K562 (cell line): ENCODE results near the gene B3GNT9. TPM values are rescaled to one million over a fixed set of nuclear protein-coding genes. Genes with fewer than 3 reads are reported as not detected.

ENCODE experiments used
- ATAC-seq: fragments of 200-7000 bp; cut with Tn5 transposase; 3 replicates; pipeline ENCODE4 v1.9.1; 2020; ENCODE audit warnings: moderate library complexity
- BruUV-seq: library from RNA; stranded (reverse); fragments of 400-500 nt; replicated peaks from 2 replicates; lab custom pipeline; 2021; lab: Mats Ljungman, UMichigan
- CTCF ChIA-PET: fragments of 300-600 bp; formaldehyde crosslinking; extraction: SDS; loops from one replicate; lab custom pipeline; 2021; ENCODE audit warnings: low intra/inter-chr PET ratio; lab: Yijun Ruan, JAX
- POLR2A ChIA-PET: fragments of 300-600, 350-650 bp; sonication (Branson Sonifier 250); formaldehyde crosslinking; extraction: SDS; loops from one replicate; lab custom pipeline; 2021; ENCODE audit warnings: antibody characterized with exemption, inconsistent platforms; lab: Yijun Ruan, JAX
- DNase-seq, 4 experiments: peaks; one replicate each; pipeline versions ENCODE4 v3.0.0 to v3.0.0-alpha.2; 2011 to 2018; ENCODE audit warnings: low spot score in 3 of 4, mixed read lengths in 3 of 4; ENCODE audit errors: extremely low read depth in 1 of 4
- FAIRE-seq: peaks from 2 replicates; lab custom pipeline; 2011; peaks lifted over from hg19 to GRCh38; lab: Jason Lieb, UNC
- H2AFZ ChIP-seq: 2 replicates; pipeline ENCODE4 v1.6.0; 2011; ENCODE audit warnings: low read depth, low read length, control low read depth, inconsistent platforms
- H3K27ac ChIP-seq: fragments of 200-600 bp; 3 replicates; pipeline ENCODE4 v1.8.0; 2011; ENCODE audit warnings: low read depth, mild to moderate bottlenecking, control low read depth, inconsistent platforms, low read length, moderate library complexity, mixed read lengths; ENCODE audit errors: extremely low read depth
- H3K27me3 ChIP-seq, 2 experiments: fragments of 300-600 bp in 1 of 2; 2 replicates in 1 of 2; 3 replicates in 1 of 2; pipeline versions ENCODE4 v1.6.0 to v1.8.0; 2011; ENCODE audit warnings: inconsistent platforms in 2 of 2, low read length in 2 of 2, mild to moderate bottlenecking in 1 of 2, mixed read lengths in 1 of 2, moderate library complexity in 1 of 2; ENCODE audit not compliant: control insufficient read depth in 2 of 2, insufficient read depth in 2 of 2
- H3K36me3 ChIP-seq: fragments of 300-600 bp; 3 replicates; pipeline ENCODE4 v1.8.0; 2011; ENCODE audit warnings: mild to moderate bottlenecking, low read length, inconsistent platforms; ENCODE audit not compliant: control insufficient read depth, insufficient read depth
- H3K4me1 ChIP-seq, 2 experiments: fragments of 200-600 bp in 1 of 2; replicated peaks in 1 of 2; 2 replicates in 1 of 2; 3 replicates in 1 of 2; pipeline versions ENCODE4 v1.5.1 to v1.8.0; 2011; ENCODE audit warnings: inconsistent platforms in 2 of 2, low read length in 2 of 2, mild to moderate bottlenecking in 1 of 2, mixed read lengths in 1 of 2, moderate library complexity in 1 of 2; ENCODE audit not compliant: control insufficient read depth in 2 of 2, insufficient read depth in 2 of 2
- H3K4me2 ChIP-seq: 2 replicates; pipeline ENCODE4 v1.6.1; 2011; ENCODE audit warnings: low read length, control low read depth, inconsistent platforms, mixed read lengths; ENCODE audit not compliant: insufficient read depth
- H3K4me3 ChIP-seq: fragments of 200-600 bp; sonication (generic), shearing (Covaris generic); 2 replicates; pipeline ENCODE4 v1.5.1; 2016; ENCODE audit warnings: control low read depth, inconsistent platforms
- H3K79me2 ChIP-seq: fragments of 200-600 bp; 3 replicates; pipeline ENCODE4 v1.8.0; 2011; ENCODE audit warnings: low read length, inconsistent platforms; ENCODE audit not compliant: control insufficient read depth, insufficient read depth
- H3K9ac ChIP-seq, 2 experiments: 2 replicates each; pipeline versions ENCODE4 v1.6.0 to v1.6.1; 2011; ENCODE audit warnings: low read depth in 2 of 2, low read length in 2 of 2, control low read depth in 1 of 2, inconsistent platforms in 1 of 2, mild to moderate bottlenecking in 1 of 2, mixed read lengths in 1 of 2; ENCODE audit not compliant: insufficient read depth in 1 of 2
- H3K9me1 ChIP-seq: one replicate; pipeline ENCODE4 v1.6.0; 2011; ENCODE audit warnings: inconsistent platforms, mild to moderate bottlenecking, low read length, moderate library complexity; ENCODE audit not compliant: control insufficient read depth, insufficient read depth
- H3K9me3 ChIP-seq: replicated peaks from 2 replicates; pipeline ENCODE4 v1.5.1; 2011; ENCODE audit warnings: low read depth, low read length, inconsistent platforms; ENCODE audit not compliant: control insufficient read depth, insufficient read depth
- H4K20me1 ChIP-seq: replicated peaks from 2 replicates; pipeline ENCODE4 v1.6.1; 2011; ENCODE audit warnings: low read length, inconsistent platforms, mixed read lengths; ENCODE audit not compliant: control insufficient read depth, insufficient read depth
- COPS2 ChIP-seq: fragments of 450-650 bp; conservative IDR thresholded peaks from 2 replicates; pipeline ENCODE4 v1.6.1; 2016; ENCODE audit warnings: mild to moderate bottlenecking, moderate library complexity
- GATAD2B ChIP-seq: fragments of 450-650 bp; IDR thresholded peaks from 2 replicates; pipeline ENCODE4 v1.6.1; 2017; ENCODE audit warnings: mild to moderate bottlenecking, borderline replicate concordance
- LEF1 ChIP-seq: fragments of 450-650 bp; IDR thresholded peaks from 2 replicates; pipeline ENCODE4 v1.6.1; 2016; ENCODE audit warnings: mild to moderate bottlenecking
- NFXL1 ChIP-seq: fragments of 450-650 bp; formaldehyde crosslinking; IDR thresholded peaks from 2 replicates; pipeline ENCODE4 v1.4.0; 2021; ENCODE audit warnings: mild to moderate bottlenecking
- SMAD2 ChIP-seq: fragments of 150-350 bp; IDR thresholded peaks from 2 replicates; pipeline ENCODE4 v1.6.1; 2014; ENCODE audit warnings: low read depth, mild to moderate bottlenecking, low read length
- TCFL5 ChIP-seq: fragments of 250-450 bp; sonication (Bioruptor Pico); conservative IDR thresholded peaks from 2 replicates; pipeline ENCODE4 v1.6.1; 2021; ENCODE audit warnings: mild to moderate bottlenecking, moderate library complexity, matching md5 sums
- TEAD2 ChIP-seq: fragments of 450-650 bp; IDR thresholded peaks from 2 replicates; pipeline ENCODE4 v1.6.1; 2016; ENCODE audit warnings: missing genetic modification characterization, control low read depth, missing compliant biosample characterization
- TFE3 ChIP-seq: fragments of 450-650 bp; formaldehyde crosslinking; IDR thresholded peaks from 2 replicates; pipeline ENCODE4 v1.4.0; 2020; ENCODE audit warnings: mild to moderate bottlenecking, mixed read lengths
- TOE1 ChIP-seq, 2 experiments: fragments of 450-650 bp in 1 of 2; sonication (generic) in 1 of 2; formaldehyde crosslinking in 1 of 2; IDR thresholded peaks; 2 replicates each; pipeline versions ENCODE4 v1.7.1 to v1.8.0; 2016 to 2022; ENCODE audit warnings: borderline replicate concordance in 2 of 2, mild to moderate bottlenecking in 2 of 2, antibody characterized with exemption in 1 of 2, inconsistent platforms in 1 of 2, low read depth in 1 of 2, missing genetic modification reagents in 1 of 2, moderate library complexity in 1 of 2
- ZBTB2 ChIP-seq: fragments of 450-650 bp; IDR thresholded peaks from 2 replicates; pipeline ENCODE4 v1.6.1; 2016; ENCODE audit warnings: antibody characterized with exemption
- ZNF224 ChIP-seq: sonication (generic); formaldehyde crosslinking; IDR thresholded peaks from 2 replicates; pipeline ENCODE4 v1.8.0; 2022; ENCODE audit warnings: mild to moderate bottlenecking, missing genetic modification reagents
- ZNF407 ChIP-seq: fragments of 450-650 bp; IDR thresholded peaks from 2 replicates; pipeline ENCODE4 v1.6.1; 2016; ENCODE audit warnings: low read depth
- ZSCAN32 ChIP-seq: fragments of 450-650 bp; formaldehyde crosslinking; IDR thresholded peaks from 2 replicates; pipeline ENCODE4 v1.4.0; 2020; ENCODE audit warnings: mild to moderate bottlenecking, moderate library complexity
- in situ Hi-C: fragments of 300-500 bp; cut with MboI; formaldehyde crosslinking; loops from 4 replicates; pipeline ENCODE4 v1.15.0; 2018; ENCODE audit warnings: inconsistent platforms, mixed read lengths
- intact Hi-C: fragments of 100-400 bp; cut with micrococcal nuclease; formaldehyde crosslinking; loops from 2 replicates; pipeline ENCODE4 v1.14.2; 2022
- polyA plus RNA-seq, 8 experiments: library from polyadenylated mRNA; depleted of rRNA in 4 of 8; stranded (reverse) in 5 of 8; unstranded in 3 of 8; fragments of >200 nt; fragmentation: Nextera tagmentation in 2 of 8; fragmentation: Illumina TruSeq in 1 of 8; extraction: Ambion mirVana in 2 of 8; extraction: Trizol in 1 of 8; gene quantifications; 2 replicates each; pipeline versions ENCODE4 v1.2.1 to v1.2.3, GENCODE V29; 2011 to 2014; ENCODE audit warnings: inconsistent platforms in 1 of 8, missing spikeins in 1 of 8
- total RNA-seq, 7 experiments: library from RNA; depleted of rRNA in 6 of 7; stranded (reverse); fragments of >200 nt in 6 of 7; fragmentation: Illumina TruSeq in 2 of 7; extraction: Trizol in 2 of 7; gene quantifications; 2 replicates each; pipeline versions ENCODE4 v1.2.1 to v1.2.3, GENCODE V29; 2011 to 2021; ENCODE audit warnings: low replicate concordance in 1 of 7

The B3GNT9 gene
- total and polyA plus RNA-seq, 9 of the 15 experiments (the other 6 are each of a cell fraction or from before 2014, with no cell fraction given): 0.01 to 1.8 (median 1.1) TPM; not detected in 1

- H4K20me1 ChIP-seq: peaks cover 7% of the 10 kb centered on the region; the same call in 1 of the 2 replicates
- intact Hi-C loops (no loop called here), in situ Hi-C loops (no loop called here)
- no peak overlapping the region for H3K4me3 ChIP-seq
- no peak for DNase-seq
- ATAC-seq: no peak
- ChIA-PET POLR2A (interaction anchor here (1.2 kb wide), 2 partner anchors 9 to 11 kb away, joined by 3 to 5 read pairs; no protein-coding TSS in a partner anchor), CTCF (no interaction called here)
- H3K9me1 ChIP-seq: no peaks in the 10 kb centered on the region
- no peaks in the 10 kb centered on the region for H3K9me3 ChIP-seq
- no peaks in the 10 kb centered on the region for H3K79me2 ChIP-seq
- H3K36me3 ChIP-seq: peaks cover 60% of the 10 kb centered on the region
- H2AFZ ChIP-seq: no peak overlapping the region
- no TSS peak for BruUV-seq
- no peaks in the 10 kb centered on the region for H3K27me3 ChIP-seq
- H3K9ac ChIP-seq: no peak overlapping the region
- H3K27ac ChIP-seq: no peak overlapping the region
- no peaks in the 10 kb centered on the region for H3K4me1 ChIP-seq
- no peak for FAIRE-seq
- H3K4me2 ChIP-seq: no peak overlapping the region
- TF ChIP-seq TOE1 (IDR thresholded peaks at IDR 0.05; ENCODE audit: borderline replicate concordance) (no peak), TOE1 (CRISPR knock-in tag; IDR thresholded peaks at IDR 0.05; ENCODE audit: borderline replicate concordance, low read depth) (no peak), ZNF224 (no peak), ZSCAN32 (CRISPR knock-in tag) (no peak), NFXL1 (CRISPR knock-in tag) (no peak), GATAD2B (no peak), LEF1 (no peak), COPS2 (no peak), ZBTB2 (no peak), TFE3 (CRISPR knock-in tag) (no peak), TEAD2 (tag) (no peak), ZNF407 (no peak), SMAD2 (no peak), TCFL5 (CRISPR knock-in tag) (no peak)
Observed at GRCh38 chr16:67128417-67128816, 22.4 kb downstream of the B3GNT9 start.
